ENCODE measurements around the gene ARID1B.

DNA sequence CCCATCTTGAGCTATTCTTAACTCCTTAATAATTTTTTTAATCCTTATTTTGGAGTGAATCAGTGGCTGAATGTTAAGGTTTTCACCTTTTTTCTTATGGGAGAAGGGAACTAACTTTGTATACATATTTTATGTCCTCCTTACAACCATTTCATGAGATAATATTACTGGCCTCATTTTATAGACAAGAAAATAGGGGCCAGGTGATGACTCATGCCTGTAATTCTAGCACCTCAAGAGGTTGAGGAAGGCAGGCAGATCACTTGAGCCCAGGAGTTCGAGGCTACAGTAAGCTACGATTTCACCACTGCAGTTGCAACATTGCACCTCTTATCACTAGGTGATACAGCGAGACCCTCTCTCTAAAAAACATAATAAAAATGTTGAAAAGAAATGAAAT lies 417.5 kb downstream of the ARID1B start:
- TF ChIP-seq, protein P1, sequence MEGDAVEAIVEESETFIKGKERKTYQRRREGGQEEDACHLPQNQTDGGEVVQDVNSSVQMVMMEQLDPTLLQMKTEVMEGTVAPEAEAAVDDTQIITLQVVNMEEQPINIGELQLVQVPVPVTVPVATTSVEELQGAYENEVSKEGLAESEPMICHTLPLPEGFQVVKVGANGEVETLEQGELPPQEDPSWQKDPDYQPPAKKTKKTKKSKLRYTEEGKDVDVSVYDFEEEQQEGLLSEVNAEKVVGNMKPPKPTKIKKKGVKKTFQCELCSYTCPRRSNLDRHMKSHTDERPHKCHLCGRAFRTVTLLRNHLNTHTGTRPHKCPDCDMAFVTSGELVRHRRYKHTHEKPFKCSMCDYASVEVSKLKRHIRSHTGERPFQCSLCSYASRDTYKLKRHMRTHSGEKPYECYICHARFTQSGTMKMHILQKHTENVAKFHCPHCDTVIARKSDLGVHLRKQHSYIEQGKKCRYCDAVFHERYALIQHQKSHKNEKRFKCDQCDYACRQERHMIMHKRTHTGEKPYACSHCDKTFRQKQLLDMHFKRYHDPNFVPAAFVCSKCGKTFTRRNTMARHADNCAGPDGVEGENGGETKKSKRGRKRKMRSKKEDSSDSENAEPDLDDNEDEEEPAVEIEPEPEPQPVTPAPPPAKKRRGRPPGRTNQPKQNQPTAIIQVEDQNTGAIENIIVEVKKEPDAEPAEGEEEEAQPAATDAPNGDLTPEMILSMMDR (IDR thresholded peaks at IDR 0.05) = no peak
- no peak for TF ChIP-seq POLR2A (IDR thresholded peaks at IDR 0.05)
